ENCODE data around the gene FATE1.

The FATE1 gene

GRCh38 chrX:151771726-151772125, 55.9 kb downstream of the FATE1 start:
- no peak for DNase-seq
- in situ Hi-C loops (cut with HindIII; ENCODE audit: low pct_ligation_motif_present, low pct_unique_long_range_greater_than_20kb, low sequenced_read_pairs) = no loop called here
